ENCODE measurements around the gene IL4R.

Gene IL4R

DNA sequence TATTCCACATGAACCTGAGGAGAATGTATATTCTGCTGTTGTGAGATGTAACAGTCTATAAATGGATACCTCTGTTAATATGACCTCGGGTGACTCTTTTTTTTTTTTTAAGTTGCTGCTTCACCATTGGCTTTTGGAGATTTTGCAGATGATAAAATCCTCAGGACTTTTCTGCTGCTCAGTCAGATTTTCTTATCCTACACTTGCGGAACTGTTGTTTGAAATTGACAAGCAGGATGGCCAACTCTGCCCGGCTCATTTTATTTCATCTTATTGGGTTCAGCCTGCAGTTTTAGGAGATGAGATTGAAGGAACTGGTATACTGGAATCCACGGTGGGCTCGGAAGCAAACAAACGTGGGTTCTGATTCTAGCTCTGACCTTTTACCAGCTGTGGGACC is 19.3 kb downstream of the IL4R start:
- no peak for DNase-seq

DNA sequence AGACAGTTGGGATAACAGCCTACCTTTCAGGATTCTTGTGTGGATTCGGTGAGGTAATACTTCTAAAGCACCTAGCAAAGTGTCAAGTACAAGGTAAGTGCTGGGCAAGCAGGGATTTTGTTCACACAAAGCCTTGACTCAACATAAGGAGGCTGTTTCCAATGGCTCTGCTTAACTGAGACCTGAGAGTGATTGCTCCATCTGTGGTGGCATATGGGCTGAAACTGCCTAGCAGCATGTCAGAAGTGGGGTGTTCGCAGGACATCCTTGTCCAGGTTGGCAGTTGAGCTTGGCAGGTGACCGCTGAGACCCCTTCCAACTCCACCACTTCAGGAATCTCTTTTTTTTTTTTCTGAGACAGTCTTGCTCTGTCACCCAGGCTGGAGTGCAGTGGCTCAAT is 19.8 kb downstream of the IL4R start:
- DNase-seq: no peak

DNA sequence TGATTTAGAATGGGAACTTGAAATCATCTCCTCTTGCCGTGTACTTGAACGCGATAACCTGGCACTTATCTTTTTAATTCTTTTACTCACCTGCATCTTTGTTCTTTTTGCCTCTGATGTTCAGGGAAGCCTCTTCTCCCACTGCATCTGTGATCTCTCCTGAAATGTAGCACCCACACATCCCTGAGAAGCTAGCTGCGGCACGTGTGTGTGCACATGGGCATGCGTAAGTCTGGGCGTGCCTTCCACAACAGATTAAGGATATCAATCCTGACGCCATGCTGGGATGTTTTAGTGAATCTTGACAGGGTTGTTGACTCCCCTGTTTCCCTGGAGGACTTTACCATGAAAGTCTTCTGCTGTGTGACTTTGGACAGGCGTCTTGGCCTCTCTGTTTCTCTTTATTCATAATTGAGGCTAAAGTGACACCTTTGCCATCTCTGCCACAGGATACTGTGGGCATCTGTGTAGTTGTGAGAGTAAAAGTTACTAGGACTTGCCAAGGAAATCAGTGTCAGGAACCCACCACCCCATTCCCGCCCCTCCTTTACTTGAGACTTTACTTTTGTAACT is 20.5 kb downstream of the IL4R start:
- DNase-seq: no peak

DNA sequence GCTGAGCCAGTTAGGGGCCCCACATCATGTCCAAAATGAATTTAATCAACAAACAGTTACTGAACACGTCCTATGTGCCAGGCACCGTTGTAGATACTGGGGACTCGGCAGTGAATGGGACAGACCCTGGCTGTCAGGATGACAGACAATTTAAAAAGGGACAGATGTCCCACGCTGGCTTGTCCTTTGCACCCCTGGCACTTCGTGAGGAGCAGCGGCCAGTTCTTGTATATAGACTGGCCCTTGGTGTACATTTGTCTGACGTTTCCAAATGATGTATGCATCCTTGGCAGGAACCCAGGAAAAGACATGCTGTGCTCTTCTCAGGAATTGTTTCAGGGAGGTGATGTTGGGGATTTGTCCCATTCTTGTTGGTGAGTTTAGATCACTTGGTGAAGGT is 21.1 kb downstream of the IL4R start:
- no peak for DNase-seq

DNA sequence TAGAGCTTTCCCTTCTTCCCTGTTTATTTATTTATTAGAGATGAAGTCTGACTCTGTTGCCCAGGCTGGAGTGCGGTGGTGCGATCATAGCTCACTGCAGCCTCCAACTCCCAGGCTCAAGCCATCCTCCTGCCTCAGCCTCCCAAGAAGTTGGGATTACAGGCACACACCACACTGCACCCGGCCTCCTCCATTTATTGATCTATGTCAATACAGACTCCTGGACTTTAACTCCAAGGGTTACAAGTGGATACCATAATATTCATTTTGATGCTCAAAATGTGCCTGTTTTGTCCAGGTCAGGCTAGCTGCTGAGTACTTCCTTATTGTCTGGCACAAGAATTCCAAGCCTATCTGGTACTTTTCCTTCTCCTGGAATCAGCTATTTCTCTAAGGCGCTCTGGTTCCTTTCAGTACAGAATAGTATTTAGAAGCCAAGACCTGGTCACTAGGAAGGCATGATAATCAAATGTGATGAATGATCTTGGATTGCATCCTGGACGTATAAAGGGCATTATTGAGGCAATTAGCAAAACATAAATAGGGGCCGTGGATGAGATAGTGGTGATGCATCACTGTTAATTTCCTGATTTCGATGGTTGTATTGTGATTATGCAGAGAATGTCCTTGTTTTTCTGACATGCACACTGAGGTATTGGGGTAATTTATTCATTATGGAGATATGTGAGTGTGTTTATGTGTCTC is 21.7 kb downstream of the IL4R start:
- DNase-seq: no peak

DNA sequence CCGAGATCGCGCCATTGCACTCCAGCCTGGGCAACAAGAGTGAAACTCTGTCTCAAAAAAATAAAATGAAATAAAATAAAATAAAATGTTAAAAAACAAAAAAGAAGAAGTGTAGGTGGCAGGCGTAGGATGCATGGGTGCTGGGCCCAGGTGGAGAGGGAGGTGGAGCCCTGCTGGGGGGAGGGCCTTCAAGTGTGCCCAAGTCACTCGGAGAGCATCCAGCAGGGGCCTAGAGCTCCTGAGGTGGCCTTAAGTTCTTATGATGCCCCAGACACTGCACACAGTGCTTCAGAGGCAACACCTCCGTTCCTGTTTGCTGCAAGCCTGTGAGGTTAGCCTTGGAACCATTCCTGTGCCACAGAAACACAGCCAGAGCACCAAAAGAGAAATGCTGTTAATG is 23.2 kb downstream of the IL4R start:
- no peak for DNase-seq

DNA sequence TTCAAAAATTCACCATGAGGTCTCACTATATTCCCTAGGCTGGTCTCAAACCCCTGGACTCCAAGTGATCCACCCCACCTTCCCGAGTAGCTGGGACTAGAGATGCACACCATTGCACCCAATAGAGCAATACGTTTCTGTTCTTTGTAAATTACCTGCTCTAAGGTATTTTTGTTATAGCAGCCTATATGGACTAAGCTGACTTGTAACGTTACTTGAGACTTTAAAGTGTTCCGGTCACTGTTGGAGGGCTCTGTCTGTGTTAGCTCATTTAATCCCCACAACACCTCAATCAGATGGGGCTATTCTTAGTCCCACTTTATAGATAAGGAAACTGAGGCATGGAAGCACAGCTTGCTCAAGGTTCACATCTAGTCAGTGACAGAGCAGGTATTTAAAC is 25.4 kb downstream of the IL4R start:
- DNase-seq: no peak

DNA sequence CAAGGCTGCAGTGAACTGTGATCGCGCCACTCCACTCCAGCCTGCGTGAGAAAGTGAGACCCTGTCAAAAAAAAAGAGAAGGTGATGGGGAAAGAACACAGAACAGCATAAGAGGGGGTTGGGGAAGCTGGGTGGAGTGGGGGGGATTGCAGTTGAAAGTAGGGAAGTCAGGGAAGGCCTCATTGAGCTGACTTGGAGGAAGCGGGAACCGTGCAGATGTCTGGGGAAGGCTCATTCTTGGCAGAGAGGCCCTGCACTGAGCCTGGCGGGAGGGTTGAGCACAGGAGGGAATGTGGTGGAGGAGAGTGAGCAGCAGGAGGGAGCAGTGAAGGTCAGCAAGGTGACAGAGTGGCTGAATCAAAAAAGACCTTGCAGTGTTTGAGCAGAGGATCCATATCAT is 26.9 kb downstream of the IL4R start:
- no peak for DNase-seq

DNA sequence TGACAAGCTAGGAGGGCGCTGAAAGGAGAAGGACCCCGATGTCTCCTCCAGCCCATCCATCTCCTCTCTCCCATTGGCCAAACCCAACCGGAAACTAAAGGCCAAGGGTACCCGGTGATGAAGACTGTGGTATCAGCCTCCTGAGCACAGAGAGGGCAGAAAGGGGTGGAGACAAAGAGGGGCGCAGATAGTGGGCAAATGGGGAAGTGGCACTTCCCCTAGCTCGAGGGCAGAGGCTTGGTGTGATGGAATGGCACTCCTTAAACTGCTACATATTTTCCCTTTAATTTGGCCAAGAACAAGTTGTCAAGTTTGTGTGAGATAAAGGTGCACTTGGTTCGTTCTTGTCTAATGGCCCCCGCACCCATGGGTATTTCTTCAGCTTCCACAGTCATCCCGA is 27.8 kb downstream of the IL4R start:
- no peak for DNase-seq

DNA sequence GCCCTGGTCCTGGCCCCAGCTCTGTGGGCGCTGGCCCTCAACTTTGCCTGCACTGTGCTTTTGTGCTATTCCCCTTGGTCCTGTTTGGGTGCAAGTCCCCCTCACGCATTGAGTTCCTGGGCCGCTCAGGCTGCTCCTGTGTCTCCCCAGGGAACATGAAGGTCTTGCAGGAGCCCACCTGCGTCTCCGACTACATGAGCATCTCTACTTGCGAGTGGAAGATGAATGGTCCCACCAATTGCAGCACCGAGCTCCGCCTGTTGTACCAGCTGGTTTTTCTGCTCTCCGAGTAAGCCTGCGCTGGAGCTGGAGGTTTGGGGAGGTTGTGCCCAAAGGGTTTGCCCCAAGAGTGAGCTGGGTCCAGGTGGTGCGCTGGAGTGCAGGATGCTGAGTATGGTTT is 28.2 kb downstream of the IL4R start:
- no peak for DNase-seq

DNA sequence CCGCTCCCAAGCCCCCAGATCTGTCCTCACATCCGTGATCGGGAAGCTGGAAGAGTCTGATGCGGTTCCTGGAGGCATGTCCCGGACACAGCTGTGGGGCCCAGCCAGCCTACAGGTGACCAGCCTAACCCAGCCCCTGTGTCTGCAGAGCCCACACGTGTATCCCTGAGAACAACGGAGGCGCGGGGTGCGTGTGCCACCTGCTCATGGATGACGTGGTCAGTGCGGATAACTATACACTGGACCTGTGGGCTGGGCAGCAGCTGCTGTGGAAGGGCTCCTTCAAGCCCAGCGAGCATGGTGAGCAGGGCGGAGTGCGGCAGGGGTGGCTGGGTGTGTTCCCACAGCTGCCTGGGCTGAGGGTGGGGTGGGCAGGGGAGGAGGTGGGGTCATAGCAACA is 30.9 kb downstream of the IL4R start:
- no peak for DNase-seq

DNA sequence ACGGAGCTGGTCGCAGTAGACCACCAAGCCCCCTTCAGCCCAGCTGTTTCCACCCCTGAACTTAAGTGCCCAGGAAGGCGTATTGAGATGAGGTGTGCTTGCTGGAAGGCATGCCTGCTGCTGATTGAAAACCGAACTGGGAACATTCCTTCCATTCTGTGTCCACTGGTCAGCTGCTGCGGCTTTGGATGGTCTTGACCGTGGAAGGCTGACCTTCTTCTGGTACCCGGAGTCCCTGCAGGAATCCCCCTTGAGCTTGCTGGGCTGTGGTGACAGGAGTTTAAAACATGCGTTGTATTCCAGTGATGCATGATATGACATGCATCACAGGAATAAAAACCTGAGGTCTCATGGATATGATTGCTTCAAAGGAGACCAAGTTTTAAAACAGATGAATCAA is 31.4 kb downstream of the IL4R start:
- DNase-seq: no peak

DNA sequence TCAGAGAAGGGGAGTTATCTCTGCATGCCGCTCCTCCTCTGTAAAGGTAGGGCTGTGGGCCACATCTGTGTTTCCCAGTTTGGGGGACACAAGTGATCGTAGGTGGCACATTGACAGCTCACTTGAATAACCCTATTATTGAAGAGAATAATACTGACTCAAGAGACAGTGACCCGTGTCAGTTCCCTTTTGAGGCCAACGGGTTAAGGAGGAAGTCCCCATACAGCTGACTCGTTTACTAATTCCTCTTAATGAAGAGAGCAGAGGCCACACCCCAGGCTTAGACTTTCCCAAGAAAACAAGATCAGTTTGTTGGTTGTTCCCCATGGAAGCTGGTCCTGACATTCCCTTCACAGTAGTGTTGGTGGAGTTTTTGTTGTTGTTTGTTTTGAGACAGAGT is 33.0 kb downstream of the IL4R start:
- no peak for DNase-seq

DNA sequence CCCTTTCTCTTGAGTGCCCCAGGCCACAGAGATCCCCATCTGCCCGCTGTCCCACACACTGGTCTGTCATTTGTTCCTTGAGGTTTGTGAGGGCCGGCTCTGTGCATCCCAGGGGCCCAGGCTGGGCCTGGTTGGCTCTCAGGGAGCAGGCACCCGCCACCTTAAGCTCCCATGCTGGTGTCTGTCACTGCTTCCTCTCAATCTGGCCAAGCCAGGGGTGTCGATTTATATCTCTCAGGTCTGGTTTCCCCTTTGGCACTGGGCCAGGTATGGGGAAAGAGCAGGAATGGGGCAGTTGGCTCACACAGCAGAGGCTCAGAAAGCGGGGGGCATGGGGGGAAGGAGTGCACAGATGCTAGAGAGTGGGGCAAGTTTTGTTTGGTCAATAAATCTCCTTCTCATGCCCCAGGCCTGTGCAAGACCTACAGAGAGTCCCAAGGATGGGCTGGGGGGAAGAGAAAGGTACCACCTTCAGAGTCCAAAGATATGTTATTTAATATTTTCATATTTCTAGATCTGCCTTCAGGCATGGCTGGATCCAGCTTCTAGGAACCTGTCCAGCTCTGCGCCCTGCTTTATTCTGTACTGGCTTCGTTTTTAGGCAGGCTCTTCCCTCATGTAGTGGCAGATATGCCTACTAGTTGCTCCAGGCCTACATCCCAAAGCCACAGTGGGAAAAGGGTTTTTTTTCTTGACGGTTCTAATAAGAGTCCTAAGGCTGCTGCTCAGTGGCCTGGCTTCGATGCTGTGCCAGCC is 34.3 kb downstream of the IL4R start:
- no peak for DNase-seq

DNA sequence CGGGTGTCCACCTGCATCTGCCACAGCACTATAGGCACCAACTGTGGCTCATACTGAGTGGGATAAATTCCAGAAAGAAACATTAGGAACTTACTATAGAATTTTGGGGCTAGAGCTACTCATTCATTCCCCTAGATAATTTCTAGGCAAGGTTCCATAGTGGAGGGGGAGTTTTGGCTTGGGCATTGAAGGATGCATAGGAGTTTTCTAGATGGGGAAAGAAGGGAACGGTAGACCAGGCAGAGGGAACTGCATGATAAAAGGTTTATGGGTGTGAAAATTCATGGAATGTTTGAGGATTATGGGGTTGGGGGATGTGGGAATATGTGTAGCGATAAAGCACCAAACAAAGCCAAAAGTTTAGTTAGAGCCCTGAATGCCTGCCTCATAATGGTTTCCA is 35.5 kb downstream of the IL4R start:
- DNase-seq: no peak

DNA sequence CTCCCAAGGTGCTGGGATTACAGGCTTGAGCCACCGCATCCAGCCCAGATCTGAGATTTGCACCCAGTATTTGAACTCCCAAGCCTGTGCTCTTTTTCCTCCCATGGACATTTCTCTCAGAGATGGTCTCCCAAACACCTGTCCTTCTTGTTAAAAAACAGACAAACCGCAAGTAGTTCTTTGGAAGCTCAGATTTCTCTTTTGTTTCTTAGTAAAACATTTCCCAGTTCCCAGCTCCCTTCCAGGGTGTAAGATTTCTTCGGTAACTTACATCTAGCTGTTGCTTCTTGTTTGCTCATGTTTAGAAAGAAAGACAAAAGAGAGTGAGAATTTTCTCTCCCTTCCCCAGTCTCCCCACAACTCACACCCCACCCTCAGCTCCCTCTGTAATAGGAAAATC is 36.2 kb downstream of the IL4R start:
- DNase-seq: no peak

DNA sequence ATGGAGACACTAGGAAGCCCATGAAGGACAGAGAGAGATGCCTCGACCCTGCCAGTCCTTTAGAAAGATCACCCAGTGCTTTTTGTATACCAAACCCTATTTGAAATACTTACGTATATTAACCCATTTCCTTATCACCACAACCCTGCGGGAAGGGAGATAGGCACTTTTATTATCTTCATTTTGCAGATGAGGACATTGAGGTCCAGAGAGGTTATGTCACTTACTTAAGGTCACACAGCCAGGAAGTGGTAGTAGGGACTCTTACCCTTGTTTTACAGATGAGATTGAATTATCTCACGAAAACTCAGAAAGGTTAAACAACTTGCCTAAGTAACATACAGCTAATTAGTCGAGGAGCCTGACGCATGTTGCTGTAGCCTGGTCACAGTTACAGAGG is 38.2 kb downstream of the IL4R start:
- no peak for DNase-seq

DNA sequence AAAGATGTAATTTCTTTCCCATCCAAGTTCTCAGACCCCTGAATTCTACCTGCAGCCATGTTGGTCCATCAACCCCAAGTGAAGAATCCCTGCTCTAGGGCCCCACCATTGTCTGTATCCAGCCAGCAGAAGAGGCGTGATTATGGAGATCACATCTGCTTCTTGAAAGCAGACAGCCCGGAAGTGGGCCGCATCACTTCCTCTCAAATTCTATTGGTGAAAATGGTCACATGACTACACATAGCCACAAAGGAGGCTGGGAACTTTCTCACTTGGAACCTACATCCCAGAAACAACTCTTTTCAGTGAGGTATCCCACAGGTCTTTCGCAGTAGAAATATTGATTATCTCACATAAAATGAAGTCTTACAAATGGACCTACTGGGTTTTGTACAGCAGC is 40.1 kb downstream of the IL4R start:
- no peak for DNase-seq

DNA sequence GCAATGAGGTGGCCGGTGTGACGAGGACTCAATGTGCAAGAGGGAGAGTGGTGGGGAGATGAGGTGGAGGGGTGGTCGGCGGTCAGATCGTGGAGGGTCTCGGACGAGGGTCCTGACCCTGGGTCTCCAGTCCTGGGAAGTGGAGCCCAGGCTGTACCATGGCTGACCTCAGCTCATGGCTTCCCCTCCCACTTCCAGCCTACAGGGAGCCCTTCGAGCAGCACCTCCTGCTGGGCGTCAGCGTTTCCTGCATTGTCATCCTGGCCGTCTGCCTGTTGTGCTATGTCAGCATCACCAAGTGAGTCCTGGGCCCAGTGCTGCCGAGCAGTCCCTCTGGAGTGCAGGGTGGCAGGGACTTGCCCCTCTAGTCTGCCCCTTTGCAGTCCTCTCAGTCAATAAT is 41.8 kb downstream of the IL4R start:
- DNase-seq: peak; percentile 7

DNA sequence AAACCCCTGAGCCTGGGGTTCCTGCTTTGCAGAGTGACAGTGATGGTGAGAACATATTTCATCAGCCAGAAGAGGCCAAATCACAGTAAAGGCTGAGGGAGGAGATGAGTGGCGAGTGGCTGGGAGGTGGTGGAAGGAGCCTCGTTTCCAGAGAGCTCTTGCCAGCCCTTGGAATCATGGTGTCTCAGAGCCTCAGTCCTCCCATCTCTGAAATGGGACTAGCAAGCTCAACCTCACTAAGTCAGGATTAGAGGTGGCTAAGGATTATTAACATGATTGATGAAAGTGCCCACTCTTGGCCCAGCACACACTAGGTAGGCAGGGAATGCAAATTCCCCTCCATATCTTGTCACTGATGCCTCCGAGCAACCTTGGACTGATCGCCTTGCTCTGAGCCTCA is 43.0 kb downstream of the IL4R start:
- no peak for DNase-seq

DNA sequence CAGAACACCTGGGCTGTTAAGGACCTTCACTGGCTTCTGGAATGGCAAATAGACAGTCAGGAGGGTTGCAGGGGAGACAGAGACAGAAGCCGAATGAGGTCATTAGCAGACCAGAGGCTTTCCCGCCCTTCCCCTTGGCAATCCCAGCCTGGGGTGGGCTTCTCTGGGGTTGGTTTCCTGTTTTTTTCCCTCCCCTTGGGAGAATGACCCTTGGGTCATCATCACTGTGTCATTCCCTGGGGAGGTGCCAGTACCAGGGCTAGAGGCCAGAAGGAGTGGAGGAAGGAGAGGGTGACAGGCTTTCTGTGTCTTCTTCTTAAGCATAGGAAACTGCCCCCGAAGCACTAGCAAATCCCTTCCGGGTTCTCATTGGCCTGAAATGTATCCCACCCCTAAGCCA is 45.3 kb downstream of the IL4R start:
- DNase-seq: no peak

DNA sequence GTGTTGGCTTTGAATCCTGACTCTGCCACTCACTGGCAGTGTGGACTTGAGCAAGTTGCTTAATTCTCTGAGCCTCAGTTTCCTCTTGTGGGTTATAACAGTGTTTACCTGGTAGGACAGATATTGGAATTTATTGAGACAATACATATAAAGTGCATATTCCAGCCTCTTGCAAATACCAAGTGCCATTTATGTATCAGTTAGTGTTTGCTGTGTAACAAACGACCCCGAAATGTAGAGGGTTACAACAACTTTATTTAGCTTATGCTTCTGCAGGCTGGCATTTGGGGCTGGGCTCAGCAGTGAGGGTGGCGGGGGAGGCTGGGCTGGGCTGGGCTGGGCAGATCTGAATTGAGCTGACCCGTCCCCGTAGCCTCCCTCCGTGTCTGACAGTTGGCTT is 45.8 kb downstream of the IL4R start:
- no peak for DNase-seq

DNA sequence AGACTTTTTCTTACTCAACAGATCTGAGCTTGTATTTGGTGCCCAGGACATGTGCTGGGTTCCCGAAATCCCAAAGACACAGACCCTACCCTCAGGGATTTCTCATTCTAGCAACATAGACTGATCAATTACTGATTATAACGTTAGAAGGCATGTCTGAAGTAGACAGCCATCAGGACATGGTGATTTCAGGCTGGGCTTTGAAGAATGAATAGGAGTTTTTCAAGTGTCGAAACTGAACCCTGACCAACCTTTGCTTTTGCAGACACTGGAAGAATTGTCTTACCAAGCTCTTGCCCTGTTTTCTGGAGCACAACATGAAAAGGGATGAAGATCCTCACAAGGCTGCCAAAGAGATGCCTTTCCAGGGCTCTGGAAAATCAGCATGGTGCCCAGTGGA is 48.2 kb downstream of the IL4R start:
- DNase-seq: no peak

DNA sequence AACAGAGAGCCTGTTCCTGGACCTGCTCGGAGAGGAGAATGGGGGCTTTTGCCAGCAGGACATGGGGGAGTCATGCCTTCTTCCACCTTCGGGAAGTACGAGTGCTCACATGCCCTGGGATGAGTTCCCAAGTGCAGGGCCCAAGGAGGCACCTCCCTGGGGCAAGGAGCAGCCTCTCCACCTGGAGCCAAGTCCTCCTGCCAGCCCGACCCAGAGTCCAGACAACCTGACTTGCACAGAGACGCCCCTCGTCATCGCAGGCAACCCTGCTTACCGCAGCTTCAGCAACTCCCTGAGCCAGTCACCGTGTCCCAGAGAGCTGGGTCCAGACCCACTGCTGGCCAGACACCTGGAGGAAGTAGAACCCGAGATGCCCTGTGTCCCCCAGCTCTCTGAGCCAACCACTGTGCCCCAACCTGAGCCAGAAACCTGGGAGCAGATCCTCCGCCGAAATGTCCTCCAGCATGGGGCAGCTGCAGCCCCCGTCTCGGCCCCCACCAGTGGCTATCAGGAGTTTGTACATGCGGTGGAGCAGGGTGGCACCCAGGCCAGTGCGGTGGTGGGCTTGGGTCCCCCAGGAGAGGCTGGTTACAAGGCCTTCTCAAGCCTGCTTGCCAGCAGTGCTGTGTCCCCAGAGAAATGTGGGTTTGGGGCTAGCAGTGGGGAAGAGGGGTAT is 48.9 kb downstream of the IL4R start:
- no peak for DNase-seq
